HG03159 (cell line): ENCODE data around the gene TMBIM6.
"Not testable (repeated sequence)": the region's sequence is repeated elsewhere in the genome, so short reads cannot be mapped to it uniquely, and the experiment has no call there.

Experiments used
- ATAC-seq: cut with Tn5 transposase; IDR thresholded peaks from one replicate; pipeline ENCODE4 v1.9.1; 2021; ENCODE audit warnings: mild to moderate bottlenecking, moderate library complexity; ENCODE audit not compliant: unreplicated experiment

Gene TMBIM6

DNA sequence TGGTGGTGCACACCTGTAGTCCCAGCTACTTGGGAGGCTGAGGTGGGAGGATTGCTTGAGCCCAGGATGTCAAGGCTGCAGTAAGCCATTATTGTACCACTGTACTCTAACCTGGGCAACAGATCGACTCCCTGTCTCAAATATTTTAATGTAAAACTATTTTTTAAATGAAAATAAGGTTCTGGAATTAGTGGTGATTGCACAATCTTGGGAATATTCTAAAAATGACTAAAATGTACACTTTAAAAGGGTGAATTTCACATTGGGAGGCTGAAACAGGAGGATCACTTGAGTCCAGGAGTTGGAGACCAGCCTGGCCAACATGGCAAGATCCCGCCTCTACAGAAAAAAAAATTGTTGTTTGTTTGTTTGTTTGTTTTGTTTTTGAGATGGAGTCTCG lies 12.9 kb upstream of the TMBIM6 start:
- ATAC-seq = no peak

DNA sequence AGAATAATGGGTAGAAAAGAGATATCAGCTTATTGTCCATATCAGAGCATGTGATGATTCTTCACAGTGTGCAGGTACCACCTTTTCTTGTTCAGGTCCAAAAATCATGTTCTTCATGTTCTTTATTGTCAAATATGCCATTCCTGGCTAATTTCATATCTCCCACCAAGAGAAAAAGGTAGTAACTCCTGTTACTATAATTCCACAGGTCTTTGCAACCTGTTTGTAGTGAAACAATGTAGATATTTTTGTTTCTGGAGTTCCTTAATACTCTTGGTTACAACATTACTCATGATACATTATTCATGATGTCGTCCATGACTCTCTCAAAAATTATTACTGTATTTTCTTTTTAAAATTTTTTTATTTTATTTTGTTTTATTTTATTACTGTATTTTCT lies 11.3 kb upstream of the TMBIM6 start:
- ATAC-seq = no peak

DNA sequence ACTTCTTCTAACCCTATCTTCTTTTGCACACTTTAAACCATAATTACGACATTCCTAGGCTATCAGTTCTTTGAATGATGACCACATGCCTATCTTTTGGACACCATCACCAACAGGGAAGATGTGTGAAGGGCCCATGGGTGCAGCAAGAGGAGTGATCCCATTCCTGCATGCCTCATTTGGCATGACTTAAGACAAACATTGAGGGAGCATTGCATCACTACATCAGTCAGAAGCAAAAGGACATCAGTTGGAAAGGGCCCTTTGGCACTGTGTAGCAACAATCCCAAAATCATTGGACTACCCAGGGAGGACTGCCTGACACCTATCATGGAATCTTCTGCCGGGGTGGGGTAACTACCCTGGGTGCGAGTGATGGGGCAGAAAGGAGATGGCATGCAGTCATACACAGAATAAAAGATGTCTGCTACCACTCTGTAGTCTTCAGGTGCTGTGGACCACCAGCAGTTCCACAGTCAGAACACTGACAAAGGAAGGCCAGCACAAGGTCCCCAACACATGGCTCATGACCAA lies 10.7 kb upstream of the TMBIM6 start:
- no peak for ATAC-seq

DNA sequence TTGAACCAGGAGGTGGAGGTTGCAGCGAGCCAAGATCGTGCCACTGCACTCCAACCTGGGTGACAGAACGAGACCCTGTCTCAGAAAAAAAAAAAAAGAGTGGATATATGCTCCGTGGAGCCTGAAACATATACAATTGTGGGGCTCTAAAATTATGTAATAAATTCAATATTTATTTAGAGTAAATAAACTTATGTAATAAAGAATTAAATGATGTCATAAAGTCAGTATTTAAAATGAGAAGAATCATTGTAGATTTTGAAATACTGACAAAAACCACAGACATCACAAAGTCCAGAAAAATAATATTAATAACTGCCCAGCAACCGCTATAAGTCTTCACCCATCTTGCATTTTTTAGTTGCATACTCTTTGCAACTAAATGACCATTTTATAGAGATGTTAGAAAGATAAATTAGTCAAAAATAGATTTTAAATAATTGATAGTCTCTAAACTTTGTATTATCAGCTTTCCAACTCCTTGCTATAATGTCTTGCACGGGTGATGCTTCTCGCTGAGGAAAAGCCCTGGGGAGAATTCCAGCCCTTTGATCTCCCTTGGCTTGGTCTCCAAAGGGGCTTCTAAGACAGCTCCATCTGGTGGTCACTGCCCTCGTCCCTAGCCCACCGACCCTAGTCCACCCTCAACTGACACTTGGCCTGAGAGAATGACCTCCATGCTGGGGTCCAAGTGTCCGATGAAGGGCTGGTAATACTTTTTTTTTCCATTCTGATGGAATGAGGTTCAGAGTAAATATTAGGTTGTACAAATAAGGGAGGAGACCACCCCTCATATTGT lies 7.9 kb upstream of the TMBIM6 start:
- no peak for ATAC-seq

DNA sequence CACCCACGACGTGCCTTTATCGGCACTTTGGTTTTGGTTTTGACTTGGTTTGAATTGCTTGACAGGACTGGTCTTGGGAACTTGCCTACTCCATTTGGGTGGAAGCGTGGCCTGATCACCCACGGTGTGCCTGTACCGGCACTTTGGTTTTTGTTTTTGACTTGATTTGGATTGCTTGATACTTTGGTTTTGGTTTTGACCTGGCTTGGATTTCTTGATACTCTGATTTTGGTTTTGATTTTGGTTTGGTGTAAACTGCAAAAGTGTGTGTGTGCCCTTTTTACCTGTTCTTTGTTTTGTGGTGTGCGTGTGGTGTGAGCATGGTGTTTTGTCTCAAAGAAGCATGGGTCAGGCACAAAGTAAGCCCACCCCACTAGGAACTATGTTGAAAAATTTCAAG lies 6.5 kb upstream of the TMBIM6 start:
- ATAC-seq = not testable (repeated sequence)

DNA sequence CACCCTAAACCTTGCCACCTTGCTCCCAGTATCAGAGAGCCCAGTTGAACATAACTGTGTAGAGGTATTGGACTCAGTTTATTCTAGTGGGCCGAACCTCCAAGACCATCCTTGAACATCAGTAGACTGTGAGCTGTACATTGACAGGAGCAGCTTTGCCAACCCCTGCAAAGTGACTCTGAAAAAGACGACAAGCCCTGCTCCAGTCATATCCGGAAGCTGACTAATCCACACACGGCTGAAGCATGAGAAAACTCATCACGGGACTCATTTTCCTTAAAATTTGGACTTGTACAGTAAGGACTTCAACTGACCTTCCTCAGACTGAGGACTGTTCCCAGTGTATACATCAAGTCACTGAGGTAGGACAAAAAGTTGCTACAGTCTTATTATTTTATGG lies 2.6 kb upstream of the TMBIM6 start:
- ATAC-seq = not testable (repeated sequence)

DNA sequence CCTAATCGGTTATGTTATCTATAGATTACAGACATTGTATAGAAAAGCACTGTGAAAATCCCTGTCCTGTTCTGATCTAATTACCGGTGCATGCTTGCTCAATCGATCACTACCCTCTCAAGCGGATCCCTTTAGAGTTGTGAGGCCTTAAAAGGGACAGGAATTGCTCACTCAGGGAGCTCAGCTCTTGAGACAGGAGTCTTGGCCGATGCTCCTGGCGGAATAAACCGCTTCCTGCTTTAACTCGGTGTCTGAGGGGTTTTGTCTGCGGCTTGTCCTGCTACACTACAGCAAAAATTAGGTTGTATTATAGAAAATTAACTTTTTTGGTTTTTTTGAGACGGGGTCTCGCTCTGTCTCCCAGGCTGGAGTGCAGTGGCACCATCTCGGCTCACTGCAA lies 1.1 kb upstream of the TMBIM6 start:
- not testable (repeated sequence) for ATAC-seq

DNA sequence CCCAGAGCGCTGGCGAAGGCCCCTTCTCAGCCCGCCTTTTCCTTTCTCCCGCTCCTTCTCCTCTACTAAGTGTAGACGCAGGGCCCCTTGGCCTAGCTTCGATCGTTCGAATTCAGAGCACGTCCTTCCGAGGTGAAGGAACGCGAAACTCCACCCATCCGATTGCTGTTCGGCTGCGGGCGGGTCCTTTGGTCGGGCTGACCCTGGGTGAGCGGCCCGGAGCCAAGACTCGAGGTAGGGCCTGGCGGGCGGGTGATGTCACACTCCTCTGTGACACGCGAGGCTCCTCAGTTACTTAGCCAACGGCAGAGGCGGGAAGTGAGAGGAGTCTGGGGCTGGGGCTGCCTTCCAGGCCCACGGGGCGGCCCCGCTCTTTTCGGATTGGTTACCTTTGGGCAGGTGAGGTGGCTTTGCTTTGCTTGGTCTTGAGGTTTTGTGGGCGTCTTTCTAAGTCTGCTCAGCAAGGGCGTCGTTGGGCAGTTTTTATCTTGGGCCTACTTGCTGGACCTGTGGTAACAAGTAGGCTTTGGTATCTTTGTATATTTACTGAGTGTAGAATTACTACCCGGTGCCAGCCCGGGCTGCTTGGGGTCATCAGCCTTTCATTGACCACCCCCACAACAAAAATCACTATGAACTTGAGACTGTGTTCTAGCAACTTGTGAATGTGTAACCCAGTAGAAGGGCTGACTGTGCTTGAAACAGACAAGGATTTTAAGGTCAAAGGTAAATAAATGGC lies 694 bp downstream of the TMBIM6 start:
- ATAC-seq = peak; percentile 55

DNA sequence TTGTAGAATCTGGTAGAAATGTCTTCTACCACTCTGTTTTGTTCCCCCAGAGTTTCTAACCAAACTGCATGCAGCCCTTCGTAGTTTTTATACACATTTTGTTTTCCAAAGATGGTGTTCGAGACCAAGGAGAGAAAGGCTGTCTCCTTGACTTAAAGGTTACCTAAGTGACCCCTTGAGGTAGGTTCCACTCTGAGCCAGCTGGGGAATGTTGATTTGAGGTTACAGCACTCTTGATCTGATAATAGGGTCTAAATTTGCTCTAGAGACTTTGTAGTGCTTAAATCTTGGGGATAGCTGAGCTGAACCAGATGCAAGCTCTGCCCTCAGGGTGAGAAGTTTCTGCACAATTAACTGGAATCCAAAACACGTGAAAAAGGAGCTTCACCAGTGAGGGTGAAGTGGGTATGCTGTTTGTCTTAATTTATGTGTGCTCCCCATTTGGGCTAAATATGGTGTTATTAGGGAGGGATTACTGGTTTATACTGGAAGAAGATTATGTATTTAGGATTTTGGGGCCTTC lies 3.1 kb downstream of the TMBIM6 start:
- no peak for ATAC-seq

DNA sequence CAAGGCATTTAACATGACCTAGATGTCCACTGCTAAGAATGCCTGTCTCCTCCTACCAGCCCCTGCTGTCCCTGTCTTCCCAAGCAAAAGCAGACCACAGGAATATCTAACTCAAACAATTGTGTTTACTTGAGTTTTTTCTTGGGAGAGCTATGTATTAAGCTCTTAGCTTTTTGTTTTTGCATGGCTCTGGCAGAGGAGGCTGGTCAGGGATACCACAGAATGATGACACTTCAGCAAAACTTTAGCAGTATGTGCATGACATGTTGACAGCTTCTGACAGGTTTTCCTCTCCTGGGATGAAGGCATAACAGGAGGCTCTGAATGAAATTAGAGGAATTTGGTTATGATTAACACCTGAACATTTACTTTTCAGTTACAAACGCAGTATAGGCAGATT lies 6.9 kb downstream of the TMBIM6 start:
- ATAC-seq = no peak

DNA sequence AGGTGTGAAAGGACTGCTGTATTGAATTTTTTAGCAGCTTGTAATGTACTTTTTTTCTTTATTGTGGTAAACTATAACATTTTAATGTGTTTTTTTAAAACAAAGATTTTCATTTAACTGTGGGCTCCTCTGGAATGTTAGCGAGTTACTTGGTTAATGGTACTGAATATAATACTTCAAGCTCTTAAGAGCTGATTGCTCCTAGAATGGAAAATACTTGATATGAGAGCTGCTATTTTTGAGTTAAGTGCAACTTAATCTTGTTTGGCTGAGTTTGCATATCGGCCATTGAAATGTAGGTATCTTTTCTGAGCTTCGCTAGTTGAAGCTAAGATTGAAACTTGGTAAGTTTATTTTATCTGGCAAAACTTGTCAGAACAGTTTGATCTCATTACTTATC lies 7.4 kb downstream of the TMBIM6 start:
- no peak for ATAC-seq

DNA sequence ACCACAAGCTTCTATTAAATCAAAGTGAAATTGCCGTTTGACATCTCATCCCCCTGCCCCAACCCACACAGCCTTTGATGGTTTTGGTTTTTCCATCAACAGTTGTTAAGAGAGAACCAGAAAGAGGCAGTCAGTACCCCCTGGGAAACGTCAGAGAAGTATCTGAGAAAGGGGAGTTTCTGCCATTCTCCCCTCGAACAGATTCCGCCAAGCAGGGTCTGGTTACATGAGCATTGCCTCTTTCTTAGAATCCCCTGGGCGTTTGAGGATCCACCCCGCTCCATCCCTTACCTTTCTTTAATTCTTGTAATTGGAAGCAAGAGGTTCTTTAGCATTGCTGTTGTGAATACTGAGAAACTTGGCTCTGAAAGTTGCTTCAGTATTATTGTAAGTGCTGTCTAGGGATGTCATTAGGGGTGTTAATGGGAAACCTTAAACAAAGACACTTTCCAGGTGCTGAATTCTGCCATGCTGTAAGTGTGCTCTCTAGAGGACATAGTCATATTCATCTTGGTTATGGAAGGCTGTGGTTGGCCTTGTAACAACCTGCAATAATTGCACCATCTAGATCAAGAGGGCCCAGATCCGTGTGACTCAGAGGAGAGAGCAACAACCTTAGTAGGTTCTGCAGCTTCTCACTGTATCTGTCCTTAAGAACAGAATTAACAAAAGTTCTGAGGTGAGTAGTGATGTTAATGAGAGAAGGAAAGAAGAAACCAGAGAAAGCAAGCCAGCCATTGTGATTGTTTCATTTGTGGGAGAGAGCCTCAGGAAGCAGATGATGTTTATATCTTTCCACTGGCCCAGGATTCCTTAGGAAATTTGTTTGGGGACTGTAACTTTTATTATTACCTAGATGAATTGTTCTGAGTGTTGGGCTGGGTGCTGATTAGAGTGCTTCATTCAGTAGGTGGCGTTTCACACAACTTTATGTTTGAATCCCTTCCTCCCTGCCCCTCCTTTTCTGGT lies 9.0 kb downstream of the TMBIM6 start:
- ATAC-seq = no peak

DNA sequence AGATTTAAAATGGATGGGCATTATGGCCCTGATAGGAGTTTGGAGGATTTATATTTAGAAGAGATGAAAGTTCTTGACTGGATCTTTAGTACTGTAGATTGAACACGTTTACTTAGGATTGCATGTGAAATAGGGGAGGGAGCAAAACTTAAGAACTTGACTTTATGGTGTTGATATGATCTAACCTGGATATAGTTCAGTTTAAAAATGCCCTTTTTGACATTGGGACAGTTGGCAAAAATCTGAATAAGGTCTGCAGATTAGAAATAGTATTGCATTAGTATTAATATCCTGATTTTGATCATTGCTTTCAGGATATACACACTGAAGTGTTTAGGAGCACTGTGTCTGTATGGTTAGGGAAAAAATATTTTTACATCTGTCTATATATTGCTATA lies 9.6 kb downstream of the TMBIM6 start:
- ATAC-seq = no peak

DNA sequence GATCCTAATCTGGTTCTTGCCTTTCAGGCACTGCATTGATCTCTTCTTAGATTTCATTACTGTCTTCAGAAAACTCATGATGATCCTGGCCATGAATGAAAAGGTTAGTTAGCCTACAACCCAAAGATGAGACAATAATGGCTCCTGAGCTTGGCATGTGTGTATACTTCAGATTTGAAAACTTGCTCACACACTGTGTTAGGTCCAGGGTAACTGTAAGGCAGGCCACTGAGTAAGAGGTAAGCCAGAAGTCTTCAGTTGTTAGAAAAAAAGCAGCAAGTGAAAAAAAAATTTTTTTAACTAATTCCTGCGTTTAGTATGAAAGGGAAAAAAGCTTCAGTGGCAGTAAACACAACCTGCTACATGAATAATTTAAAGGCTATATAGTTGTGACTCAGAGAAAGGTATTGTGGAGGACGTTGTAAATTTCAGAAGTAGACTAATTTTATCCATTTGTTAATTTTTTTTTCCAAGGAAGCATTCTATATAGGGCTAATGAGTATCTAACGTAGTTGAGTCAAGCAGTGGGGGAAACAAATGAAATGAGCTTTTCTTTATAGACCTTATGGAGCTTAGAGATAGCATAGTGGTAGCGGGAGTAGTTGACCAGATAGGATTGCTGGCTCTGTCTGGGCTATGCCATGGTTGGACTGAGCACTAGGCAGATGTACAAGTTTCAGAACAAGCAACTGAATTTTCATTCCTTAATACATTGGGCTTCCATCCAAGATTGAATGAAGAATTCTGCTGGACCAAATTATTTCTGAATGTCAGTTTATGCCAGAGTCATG lies 20.5 kb downstream of the TMBIM6 start:
- ATAC-seq = no peak

DNA sequence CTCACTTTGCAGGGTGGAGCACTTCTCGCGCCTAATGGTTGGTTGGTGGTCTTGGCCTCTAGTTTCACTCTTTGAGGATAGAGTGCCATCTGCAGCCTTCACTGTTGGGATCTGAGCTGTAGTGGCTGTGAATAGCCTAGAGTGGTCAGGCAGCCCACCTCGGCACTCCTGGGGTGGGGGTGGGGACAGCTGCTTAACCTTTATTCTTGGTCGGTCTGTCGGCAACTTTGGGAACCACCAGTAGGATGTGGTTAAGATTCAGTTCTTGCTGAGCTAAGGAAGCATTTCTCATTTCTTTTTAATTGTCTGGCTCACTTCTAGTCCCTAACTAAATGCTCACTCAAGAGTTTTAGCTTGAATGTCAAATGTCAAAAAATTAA lies 21.1 kb downstream of the TMBIM6 start:
- no peak for ATAC-seq

DNA sequence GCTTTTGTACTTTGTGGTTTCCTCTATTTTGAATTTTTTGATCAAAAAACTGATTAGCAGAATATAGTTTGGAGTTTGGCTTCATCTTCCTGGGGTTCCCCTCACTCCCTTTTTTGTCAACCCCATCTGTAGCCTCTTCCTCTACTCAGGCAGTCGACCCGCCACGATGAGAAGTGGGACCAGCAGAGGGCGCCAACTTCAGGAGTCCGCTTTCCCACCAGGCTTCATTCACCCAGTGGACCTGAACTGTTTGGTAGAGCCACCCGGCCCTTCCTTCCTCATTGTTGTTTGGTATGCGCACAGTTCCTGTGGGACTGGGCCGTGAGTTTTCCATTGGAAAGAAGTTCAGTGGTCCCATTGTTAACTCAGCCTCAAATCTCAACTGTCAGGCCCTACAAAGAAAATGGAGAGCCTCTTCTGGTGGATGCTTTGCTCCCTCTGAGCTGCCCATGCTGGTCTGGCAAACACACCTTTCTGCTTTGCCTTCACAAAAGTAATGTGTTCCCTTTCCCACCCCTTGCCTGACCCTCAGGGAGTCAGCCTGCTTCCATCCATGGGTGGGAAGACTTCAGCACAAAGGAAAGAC lies 21.7 kb downstream of the TMBIM6 start:
- no peak for ATAC-seq

DNA sequence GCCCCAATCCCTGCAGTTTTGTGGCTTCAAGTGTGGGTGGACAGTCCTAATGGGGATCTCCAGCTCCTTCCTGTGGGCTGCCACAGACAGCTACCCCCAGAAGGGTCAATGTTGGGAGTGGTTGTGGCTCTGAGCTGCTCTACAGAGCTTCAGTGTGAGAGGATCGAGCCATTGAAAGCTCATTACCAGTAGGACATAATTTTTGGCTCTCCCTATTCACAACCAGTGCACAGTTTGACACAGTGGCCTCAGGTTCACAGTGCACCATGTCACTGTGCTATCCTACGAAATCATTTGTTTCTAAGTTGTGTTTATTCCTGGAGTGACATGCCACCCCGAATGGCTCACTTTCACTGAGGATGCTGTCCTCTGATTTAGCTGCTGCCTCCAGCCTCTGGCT lies 22.8 kb downstream of the TMBIM6 start:
- no peak for ATAC-seq

DNA sequence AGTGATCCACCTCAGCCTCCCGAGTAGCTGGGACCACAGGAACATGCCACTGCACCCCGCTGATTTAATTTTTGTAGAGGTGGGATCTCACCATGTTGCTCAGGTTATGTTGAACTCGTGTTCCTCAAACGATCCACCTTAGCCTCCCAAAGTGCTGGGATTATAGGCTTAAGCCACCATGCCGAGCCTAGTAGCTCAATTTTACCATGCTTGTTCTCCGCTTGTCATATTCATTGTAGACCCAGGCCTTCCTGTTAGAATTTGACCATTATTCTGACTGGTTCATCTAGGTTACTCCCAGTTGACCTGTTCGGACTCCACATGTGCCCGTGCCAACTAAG lies 24.7 kb downstream of the TMBIM6 start:
- no peak for ATAC-seq

DNA sequence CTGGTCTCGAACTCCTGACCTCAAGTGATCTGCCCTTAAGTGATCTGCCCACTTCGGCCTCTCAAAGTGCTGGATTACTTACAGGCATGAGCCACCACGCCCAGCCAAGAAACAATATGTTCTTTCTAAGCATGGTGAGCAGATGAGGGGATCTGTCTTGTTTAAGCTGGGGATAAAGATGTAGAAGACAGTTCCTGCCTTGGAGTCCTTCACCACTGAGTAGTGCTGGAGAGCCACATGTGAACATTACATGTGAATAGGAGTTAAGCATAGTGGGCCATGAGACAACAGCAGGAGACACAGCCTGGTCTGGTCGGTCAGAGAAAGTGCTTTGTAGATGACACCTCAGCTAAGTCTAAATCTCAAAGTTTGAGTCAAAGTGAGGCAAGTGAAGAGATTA lies 26.0 kb downstream of the TMBIM6 start:
- no peak for ATAC-seq

DNA sequence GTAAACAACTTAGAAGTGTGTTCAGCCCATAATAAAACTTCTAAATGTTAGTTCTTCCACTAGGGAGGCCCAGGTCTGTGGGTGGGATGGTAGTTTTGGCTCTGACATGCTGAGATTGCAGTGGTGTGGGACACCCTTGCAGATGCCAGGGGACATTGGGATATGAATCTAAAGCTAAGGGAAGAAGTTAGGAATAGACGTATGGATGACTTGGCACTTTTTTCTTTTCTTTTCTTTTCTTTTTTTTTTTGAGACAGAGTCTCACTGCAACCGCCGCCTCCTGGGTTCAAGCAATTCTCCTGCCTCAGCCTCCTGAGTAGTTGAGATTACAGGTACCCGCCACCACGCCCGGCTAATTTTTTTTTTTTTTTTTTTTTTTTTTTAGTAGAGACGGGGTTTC lies 31.7 kb downstream of the TMBIM6 start:
- not testable (repeated sequence) for ATAC-seq
